Measurements from ENCODE around the gene CREB3.

DNA sequence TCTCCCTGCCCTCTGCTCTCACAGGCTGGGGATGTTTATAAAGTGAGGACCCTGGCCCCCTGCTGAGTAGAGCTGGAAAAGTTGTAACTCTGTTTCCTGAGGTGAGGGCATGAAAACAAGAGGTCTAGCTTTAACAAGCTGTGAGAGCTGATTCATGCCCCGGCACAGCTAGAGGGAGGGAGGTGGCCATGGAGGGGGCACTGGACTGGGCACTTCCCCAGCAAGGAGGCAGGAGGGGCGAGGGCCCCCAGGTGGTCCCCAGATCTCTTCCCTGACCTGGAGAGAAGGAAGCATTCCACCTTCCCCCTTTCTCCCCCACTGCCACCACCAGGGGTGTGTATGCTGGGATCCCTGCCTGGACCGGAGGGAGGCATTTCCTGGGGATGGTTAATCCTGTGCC, 21.8 kb downstream of the CREB3 start, which contains the start of gene MSMP:
- TF ChIP-seq CTCF (IDR thresholded peaks at IDR 0.05 in 4 of 5, conservative IDR thresholded peaks at IDR 0.05 in 1 of 5) = no peak
- TF ChIP-seq POLR2A (IDR thresholded peaks at IDR 0.05) = no peak
